ENCODE results near the gene CDC34.

CDC34 gene

DNA sequence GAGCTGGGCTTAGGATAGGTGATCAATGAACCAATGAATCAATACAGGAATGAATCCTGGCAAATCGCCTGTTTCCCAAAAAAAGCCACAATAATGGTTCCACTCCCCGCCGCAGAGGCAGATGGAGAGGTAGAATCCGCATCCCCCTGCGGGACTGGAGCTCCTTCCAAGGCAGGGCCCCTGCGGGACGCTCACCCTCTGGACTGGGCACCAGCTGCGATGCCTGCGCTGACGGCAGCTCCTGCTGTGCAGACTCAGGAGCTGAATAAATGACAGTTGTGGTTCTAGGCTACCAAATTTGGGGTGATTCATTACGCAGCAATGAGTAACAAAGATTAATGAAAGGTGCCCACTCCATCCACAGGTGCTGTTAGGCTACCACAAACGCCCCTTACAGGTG lies 8.8 kb upstream of the CDC34 start:
- no peaks in the 10 kb centered on the region for H3K9me3 ChIP-seq
- no peak overlapping the region for H3K27ac ChIP-seq
- intact Hi-C loops (cut with DNase I; ENCODE audit: low total_unique reads) = no loop called here
- no peak for DNase-seq
- peaks cover 0 to 16% of the 10 kb centered on the region in 2 donors for H3K27me3 ChIP-seq
- H3K4me3 ChIP-seq = no peak overlapping the region
- TF ChIP-seq, protein P1, sequence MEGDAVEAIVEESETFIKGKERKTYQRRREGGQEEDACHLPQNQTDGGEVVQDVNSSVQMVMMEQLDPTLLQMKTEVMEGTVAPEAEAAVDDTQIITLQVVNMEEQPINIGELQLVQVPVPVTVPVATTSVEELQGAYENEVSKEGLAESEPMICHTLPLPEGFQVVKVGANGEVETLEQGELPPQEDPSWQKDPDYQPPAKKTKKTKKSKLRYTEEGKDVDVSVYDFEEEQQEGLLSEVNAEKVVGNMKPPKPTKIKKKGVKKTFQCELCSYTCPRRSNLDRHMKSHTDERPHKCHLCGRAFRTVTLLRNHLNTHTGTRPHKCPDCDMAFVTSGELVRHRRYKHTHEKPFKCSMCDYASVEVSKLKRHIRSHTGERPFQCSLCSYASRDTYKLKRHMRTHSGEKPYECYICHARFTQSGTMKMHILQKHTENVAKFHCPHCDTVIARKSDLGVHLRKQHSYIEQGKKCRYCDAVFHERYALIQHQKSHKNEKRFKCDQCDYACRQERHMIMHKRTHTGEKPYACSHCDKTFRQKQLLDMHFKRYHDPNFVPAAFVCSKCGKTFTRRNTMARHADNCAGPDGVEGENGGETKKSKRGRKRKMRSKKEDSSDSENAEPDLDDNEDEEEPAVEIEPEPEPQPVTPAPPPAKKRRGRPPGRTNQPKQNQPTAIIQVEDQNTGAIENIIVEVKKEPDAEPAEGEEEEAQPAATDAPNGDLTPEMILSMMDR (IDR thresholded peaks at IDR 0.05) = no peak
- peaks cover 0 to 6% (median 5%) of the 10 kb centered on the region in 4 donors for H3K4me1 ChIP-seq
- H3K36me3 ChIP-seq = peaks cover 0 to 26% (median 8%) of the 10 kb centered on the region in 3 donors

DNA sequence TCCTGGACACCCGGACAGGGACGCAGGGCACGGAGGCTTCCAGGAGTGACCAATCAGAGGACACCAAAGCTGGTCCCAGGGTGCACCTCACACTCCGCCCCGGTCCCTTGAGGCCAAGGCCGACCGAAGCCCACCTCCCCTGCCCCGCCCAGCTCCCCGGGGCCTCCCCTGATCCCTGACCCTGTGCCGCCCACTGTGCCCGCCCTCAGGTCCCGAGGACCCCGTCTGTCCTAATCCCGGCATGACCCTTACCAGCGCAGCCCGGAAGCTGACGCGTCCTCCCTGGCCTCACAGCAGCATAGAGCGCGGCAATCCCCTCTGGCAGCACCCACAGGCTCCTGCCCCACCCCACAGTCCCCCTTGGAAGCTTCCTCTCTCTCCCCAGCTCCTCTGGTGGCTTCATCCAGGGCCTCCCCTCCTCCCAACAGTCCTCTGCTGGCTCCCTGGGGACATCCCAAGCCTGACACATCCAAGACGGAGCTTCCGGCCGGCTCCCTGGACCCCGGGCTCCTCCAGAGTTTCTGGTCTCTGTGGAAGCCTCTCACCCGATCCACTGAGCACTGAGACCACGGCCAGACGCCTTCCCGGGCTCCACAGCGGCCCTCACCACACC lies 7.4 kb upstream of the CDC34 start:
- peaks cover 0 to 6% (median 5%) of the 10 kb centered on the region in 4 donors for H3K4me1 ChIP-seq
- no peak for DNase-seq
- intact Hi-C loops (cut with DNase I; ENCODE audit: low total_unique reads) = no loop called here
- peaks cover 0 to 22% (median 8%) of the 10 kb centered on the region in 3 donors for H3K36me3 ChIP-seq
- TF ChIP-seq, protein P1 (IDR thresholded peaks at IDR 0.05) = no peak
- H3K27ac ChIP-seq = no peak overlapping the region
- H3K9me3 ChIP-seq = no peaks in the 10 kb centered on the region
- peaks cover 0 to 16% of the 10 kb centered on the region in 2 donors for H3K27me3 ChIP-seq
- H3K4me3 ChIP-seq = no peak overlapping the region

DNA sequence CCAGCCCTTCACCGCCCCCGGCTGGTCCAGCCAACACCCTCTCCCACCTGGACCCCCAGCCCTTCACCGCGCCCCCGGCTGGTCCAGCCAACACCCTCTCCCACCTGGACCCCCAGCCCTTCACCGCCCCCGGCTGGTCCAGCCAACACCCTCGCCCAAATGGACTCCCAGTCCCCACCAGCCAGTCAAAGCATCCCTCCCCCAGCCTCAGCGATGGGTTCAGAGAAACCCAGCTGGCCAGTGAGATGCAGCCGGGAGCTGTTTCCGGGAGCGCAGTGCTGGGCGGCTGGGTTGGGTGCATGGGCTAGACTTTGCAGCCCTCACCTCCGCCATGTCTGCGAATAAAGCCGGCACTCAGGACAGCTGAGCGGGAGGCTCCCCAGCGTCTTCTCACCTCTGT lies 6.5 kb upstream of the CDC34 start:
- no peak overlapping the region for H3K4me3 ChIP-seq
- no peak overlapping the region for H3K27ac ChIP-seq
- H3K36me3 ChIP-seq = peaks cover 0 to 13% (median 8%) of the 10 kb centered on the region in 3 donors
- no peak for DNase-seq
- TF ChIP-seq, protein P1 (IDR thresholded peaks at IDR 0.05) = no peak
- intact Hi-C loops (cut with DNase I; ENCODE audit: low total_unique reads) = no loop called here
- H3K27me3 ChIP-seq = peaks cover 0 to 16% of the 10 kb centered on the region in 2 donors
- H3K4me1 ChIP-seq = peaks cover 0 to 6% (median 5%) of the 10 kb centered on the region in 4 donors
- H3K9me3 ChIP-seq = no peaks in the 10 kb centered on the region

DNA sequence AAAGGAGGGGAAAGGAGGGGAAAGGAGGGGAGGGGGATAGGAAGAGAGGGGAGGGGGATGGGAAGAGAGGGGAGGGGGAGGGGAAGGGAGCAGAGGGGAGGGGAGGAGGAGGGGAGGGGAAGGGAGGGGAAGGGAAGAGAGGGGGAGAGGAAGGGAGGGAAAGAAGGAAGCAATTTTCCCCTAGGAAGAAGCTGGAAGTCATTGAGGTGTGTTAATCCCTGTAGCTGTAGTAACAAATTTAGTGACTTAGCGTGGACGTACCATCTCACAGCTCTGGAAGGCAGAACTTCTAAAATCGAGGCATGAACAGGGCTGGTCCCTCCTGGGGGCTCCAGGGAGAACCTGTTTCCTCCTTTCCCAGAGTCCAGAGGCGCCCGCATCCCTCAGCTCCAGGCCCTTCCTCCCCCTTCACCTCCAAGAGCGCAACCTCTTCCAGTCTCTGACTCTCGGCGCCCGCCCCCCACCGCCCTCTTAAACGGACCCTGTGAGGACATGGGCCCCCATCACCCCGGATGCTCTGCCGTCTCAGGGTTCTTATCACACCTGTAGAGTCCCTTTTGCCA lies 5.6 kb upstream of the CDC34 start:
- intact Hi-C loops (cut with DNase I; ENCODE audit: low total_unique reads) = no loop called here
- TF ChIP-seq, protein P1 (IDR thresholded peaks at IDR 0.05) = no peak
- Histone ChIP-seq H3K9me3 (no peaks in the 10 kb centered on the region), H3K27me3 (peaks cover 0 to 16% of the 10 kb centered on the region in 2 donors), H3K36me3 (peaks cover 0 to 8% (median 4%) of the 10 kb centered on the region in 3 donors), H3K4me1 (peaks cover 0 to 13% (median 7%) of the 10 kb centered on the region in 4 donors), H3K4me3 (no peak overlapping the region), H3K27ac (no peak overlapping the region)
- no peak for DNase-seq

DNA sequence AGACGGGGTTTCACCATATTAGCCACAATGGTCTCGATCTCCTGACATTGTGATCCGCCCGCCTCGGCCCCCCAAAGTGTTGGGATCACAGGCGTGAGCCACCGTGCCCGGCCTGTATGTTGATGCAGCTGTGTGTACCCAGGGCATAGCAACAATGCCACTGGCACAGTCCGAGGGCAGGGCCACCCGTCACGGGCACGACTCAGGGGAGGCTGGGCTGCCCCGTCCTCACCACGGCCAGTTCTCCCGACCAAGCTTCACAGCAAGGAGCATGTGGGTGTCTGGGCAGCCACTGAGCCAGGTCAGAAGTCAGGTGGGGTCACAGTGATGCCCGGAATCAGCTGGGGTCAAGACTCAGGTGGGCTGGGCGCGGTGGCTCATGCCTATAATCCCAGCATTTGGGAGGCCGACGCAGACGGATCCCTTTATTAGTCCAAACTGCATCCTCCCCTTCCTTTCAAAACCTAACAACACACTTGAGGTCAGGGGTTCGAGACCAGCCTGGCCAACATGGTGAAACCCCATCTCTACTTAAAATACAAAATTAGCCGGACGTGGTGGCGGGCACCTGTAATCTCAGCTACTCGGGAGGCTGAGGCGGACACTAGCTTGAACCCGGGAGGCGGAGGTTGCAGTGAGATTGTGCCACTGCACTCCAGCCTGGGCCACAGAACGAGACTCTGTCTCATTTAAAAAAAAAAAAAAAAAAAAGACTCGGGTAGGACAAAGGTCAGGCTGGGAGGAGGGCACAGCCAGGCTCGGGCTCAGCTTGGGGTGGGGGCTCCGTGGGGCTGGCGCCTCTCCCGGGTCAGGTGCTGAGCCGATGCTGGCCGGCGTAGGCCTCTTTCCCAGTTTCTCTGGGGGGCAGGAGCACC lies 1.2 kb upstream of the CDC34 start:
- Histone ChIP-seq H3K27me3 (peaks cover 0 to 7% of the 10 kb centered on the region in 2 donors), H3K9me3 (no peaks in the 10 kb centered on the region), H3K4me3 (peak overlapping the region; percentile 78 to 90), H3K36me3 (peaks cover 0 to 4% (median under 1%) of the 10 kb centered on the region in 3 donors), H3K4me1 (peaks cover 7 to 33% (median 26%) of the 10 kb centered on the region in 4 donors), H3K27ac (peak overlapping the region; percentile 95 to 97)
- intact Hi-C loops (cut with DNase I; ENCODE audit: low total_unique reads) = no loop called here
- TF ChIP-seq, protein P1 (IDR thresholded peaks at IDR 0.05) = no peak
- DNase-seq = no peak

Measured in tibial artery (tissue), 4 donors.